ENCODE results near the gene KRT79.

The KRT79 gene

DNA sequence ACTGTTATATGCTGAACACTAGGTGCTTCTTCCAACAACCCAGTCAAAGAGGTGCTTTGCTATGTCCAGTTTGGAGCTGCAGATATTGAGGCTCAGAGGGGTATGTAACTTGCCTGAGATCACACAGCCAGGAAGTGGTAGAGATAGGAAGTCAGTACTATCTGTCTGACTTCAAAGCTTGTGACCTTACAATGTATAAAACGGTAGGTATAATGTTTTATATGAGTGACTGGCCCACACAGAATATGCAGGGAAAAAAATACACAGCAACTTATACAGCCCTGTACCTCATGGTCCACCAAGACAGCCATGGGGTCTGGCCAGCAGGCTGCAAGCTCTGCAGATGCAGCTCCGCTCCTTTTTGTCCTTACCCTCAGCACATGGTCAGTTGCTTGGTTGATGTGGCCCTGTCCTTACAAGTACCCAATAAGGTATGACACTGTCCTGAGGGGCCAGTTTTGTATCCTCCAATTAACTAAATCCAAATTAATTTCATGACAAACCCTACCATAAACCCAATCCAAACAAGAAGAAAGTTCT, 16.3 kb downstream of the KRT79 start:
- no peak for DNase-seq

DNA sequence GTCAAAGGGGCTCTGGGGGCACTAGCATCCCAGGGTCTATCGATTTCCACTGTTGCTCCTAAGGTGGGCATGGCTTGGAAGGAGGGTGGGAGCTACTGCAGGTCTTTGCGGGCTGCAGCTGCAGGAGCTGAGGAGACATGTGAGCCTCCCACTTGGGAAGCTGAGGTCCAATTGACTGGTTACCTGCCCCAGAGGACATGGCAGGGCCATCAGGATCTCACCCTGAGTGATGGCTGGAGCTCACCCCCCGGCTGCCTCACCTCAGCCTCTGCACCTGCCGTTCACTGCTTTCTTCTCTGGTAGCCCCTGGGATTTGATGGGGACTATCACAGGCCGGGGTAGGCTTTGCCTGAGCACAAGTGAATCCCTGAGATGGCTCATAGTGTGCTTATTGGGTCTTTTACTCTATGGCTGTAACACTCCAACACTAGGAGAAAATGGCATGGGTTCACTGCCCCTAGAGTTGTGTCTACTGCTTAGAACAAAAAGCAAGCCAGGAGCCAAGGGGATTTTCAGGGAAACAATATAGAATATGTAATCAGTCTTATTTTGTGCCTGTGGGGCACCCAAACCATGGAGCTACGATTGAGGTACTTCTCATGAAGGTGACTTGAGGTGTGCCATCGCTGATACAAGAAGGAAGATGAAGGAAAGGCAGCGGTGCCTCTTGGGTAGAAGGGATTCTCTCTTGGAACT, 17.0 kb downstream of the KRT79 start:
- no peak for DNase-seq

DNA sequence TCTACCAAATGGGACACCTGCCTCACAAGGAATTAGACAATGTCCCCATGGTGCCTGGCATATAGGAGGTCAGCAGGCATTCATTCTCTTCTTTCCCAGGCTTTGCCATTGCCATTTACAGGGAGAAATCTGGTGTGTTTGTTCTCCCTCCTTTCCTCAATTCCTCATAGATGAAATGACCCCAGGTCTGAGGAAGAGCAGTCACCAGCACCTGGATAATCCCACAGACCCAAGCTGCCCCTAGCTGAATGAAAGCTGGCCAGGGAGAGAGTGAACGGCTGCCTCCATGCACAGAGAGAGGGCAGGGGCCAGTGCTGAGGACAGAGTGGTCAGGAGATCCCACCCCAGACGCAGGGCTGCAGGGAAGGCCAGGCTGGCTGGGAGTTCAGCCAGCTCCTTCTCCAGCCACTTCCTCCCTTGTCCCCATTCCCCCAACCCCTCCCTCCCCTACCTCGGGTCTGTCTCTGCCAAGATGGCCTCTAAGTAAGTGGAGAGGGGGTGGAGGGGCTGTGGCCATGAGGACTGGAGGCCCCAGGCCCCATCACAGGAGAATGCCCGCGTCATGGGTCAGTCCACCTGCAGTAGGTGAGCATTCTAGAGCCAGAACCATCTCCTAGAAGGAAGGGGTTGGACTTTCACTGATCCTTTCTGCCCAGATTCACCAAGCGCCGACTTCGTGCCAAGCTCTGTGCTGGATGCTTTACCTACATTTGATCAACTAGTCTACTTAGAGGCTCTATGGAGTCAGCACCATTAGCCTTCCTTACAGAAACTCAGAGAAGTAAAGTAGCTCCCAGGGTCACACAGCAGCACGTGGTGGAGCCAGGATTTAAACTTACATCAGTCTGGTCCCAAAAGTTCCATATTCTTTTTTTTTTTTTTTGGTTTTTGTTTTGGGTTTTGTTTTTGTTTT, 18.2 kb downstream of the KRT79 start:
- DNase-seq: no peak

DNA sequence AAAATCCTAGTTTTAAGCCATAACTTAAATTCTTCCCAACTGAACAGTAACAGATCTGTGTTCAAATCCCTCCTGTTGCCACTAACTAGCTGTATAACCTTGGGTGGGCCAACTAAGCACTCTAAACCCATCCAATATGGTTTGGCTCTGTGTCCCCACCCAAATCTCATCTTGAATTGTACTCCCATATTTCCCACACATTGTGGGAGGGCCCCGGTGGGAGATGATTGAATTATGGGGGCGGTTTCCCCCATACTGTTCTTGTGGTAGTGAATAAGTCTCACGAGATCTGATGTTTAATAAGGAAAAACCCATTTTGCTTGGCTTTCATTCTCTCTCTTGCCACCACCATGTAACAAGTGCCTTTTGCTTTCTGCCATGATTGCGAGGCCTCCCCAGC, 18.9 kb downstream of the KRT79 start:
- no peak for DNase-seq

GRCh38 chr12:52814710-52815155, 19.4 kb downstream of the KRT79 start:
- DNase-seq: no peak

- DNase-seq: no peak
Observed at GRCh38 chr12:52813885-52814709, 20.0 kb downstream of the KRT79 start, which contains the start of gene KRT4. Gene KRT4, minus strand, starts transcription at chr12:52814116. Its CDS starts 58 bp downstream, at chr12:52814058.

DNA sequence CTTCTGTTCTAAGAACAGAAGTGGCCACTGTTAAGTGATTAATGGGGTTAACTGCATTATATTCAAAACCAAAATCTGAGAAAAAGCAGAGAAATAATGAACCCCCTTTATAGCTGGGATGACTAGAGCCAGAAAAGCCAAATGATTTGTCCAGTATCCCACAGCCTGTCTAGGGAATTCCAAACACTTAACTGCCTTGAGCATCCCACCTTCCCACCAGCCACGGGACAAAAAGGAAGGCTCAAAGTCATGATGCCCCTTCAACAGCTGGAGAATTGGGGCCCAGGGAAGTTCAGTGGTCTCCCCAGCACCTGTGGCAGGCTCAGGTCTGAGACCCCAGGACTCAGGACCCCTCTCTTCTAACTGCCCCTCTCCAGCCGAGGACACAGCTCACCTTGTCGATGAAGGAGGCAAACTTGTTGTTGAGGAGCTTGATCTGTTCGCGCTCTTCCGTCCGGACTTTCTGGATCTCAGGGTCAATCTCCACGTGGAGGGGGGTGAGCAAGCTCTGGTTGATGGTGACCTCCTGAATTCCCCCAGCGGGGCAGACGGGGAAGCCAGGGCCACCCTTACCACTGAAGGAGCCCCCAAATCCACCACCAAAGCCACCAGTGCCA, 20.8 kb downstream of the KRT79 start:
- DNase-seq: no peak

DNA sequence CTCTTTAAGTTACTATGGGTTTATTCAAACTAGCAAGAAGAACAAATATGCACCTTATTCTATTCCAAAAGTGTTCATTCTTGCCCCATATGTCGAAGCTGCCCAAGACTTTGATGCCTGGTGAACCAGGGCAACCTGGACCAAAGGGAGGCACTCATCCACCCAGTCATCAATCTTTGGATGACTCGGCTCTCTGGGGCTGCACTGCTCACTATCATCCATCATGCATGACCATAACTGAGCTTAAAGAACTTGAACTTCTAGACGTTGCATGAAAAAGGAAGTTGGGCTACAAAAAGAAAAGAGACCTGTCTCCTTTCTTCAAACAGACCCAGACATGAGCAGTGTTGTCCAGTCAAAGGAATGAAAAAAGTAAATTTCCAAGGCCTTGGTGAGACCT, 21.4 kb downstream of the KRT79 start:
- DNase-seq: no peak

DNA sequence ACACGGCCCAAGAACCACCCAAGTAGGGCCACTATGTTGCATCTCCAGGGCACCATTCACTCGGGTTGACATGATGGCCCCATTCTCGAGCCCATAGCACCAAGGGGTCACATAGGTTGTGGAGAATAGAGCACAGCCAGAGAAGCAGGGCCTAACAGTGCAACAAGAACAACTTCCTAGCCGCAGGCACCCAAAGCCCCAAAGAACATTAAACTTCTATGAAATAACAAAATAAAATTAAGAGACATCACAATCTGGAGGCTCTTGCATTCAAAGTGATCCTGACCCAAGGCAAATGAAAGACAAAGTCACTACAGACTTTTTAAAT, 22.1 kb downstream of the KRT79 start:
- no peak for DNase-seq

DNA sequence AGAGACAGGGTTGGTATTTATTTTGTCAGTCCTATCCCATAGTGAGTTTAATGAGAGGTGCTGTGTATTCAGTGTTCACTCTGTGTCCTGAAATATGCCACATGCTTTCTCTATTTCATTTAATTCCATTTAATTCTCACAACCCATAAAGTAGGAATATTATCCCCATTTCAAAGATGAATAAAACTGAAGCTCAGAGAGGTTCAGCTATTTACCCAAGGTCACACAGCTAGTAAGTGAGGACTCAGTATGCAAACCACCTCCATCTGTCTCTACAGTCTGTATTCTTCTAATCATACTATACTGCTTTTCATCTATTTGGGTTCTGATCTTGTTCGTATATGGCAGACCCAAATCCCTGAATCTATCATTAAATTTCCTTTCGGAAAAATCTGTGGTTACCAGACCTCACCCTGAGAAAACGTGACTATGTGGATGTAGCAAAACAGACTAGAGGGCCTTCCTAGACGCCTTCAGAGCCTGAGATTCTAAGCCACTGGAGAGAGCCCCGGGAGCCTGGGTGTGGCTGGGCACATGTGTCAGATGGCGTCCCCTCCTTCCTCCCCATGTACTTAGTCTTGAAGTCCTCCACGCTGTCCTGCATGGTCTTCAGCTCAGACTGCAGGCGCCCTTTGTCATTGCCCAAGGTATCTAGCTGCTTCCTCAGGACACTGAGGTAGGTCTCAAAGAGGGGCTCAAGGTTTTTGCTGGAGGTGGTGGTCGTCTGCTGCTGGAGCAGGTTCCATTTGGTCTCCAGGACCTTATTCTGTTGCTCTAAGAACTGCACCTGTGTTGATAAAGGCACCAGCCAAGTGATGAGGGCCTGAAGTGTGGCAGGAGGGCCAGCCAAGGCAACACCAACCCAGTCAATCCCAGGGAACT, 22.7 kb downstream of the KRT79 start:
- no peak for DNase-seq

DNA sequence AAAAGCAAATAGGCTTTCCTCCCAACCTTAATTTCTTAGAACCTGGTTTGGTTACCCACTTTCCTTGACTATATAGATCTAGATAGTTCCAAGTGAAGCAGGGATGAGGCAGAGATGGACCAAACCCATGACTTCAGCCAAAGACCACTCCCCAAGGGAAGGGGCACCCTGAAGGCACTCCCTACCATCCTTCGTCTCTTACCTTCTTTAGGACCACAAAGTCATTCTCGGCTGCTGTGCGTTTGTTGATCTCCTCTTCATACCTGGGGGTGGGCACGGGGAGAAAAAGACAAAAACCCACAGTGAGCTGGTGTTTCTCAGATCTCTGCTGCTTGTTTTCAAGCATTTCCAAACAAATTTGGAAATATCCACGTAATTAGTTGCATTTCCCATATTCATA, 23.6 kb downstream of the KRT79 start:
- no peak for DNase-seq

DNA sequence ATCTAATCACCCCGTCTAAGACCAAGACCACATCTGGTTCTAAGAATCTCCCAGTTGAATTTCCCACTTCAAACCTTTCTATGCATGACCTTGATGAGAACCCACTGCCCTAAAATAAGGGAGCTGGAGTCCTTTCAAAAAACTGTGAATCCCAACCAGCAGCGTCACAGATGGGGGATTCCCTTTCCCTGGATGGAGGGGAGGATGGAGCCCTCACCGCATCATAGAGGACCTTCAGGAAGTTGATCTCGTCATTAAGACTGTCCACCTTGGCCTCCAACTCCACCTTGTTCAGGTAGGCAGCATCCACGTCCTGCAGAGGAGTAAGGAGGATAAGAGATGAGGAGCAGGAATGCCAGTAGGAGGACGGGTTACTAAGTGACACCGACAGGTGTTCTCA, 24.9 kb downstream of the KRT79 start:
- no peak for DNase-seq

- no peak for DNase-seq
Observed at GRCh38 chr12:52808573-52809160, 25.4 kb downstream of the KRT79 start.

- DNase-seq: no peak
Observed at GRCh38 chr12:52807544-52808470, 26.3 kb downstream of the KRT79 start.

GRCh38 chr12:52806821-52807543, 27.1 kb downstream of the KRT79 start:
- no peak for DNase-seq

- no peak for DNase-seq
Observed at GRCh38 chr12:52806169-52806811, 27.8 kb downstream of the KRT79 start.

DNA sequence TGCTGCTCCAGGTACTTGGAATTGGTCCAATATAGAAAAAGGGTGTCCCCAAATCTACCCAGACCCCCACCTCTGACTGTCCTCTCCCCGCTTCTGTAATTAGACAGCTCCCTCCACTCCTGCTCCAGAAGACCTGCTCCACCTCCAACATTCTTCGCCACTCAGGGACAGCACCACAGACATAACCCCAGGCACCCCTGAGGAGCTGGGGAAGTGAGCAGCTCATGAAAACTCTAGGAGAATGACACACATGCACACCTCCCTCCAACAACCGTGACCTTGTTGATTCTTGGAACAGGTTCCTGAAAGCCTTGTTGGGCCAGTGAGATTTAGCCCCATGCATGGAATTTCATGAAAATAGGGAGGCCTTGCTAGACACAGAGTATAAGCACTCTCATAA, 28.4 kb downstream of the KRT79 start:
- DNase-seq: no peak

- DNase-seq: no peak
Observed at GRCh38 chr12:52805000-52805399, 29.1 kb downstream of the KRT79 start.

DNA sequence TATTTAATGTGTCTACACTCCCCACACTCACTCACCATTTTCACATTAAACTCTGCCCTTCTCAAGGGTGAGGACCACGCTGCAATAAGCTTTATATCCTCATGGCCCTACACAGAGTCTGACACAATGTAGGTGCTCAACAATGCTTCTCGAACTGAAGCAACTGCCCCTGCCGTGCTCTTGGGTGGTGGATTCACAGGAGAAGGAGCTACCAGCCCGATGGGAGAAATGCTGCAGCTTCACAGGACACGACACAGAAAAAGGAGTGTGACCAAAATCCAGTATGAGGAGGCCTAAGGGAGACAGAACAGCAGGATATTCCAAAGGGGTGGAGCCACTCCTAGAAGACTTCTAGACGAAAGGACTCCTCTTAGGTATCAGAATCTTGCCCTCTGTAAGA, 31.7 kb downstream of the KRT79 start:
- DNase-seq: no peak

All from activated CD4-positive, alpha-beta T cell treated with anti-CD3 and anti-CD28 coated beads for 1 hour (primary cell).